HEK293 (cell line): ENCODE measurements around the gene SMARCA2.

Experiments
- CTCF ChIA-PET: fragments of 350-600 bp; formaldehyde crosslinking; extraction: SDS; loops from one replicate; lab custom pipeline; 2021; ENCODE audit warnings: antibody characterized with exemption; lab: Yijun Ruan, JAX
- POLR2A ChIA-PET: fragments of 300-600 bp; formaldehyde crosslinking; extraction: SDS; loops from one replicate; lab custom pipeline; 2020; ENCODE audit warnings: antibody characterized with exemption, inconsistent platforms; lab: Yijun Ruan, JAX
- H3K27ac ChIP-seq: fragments of 200-500 bp; sonication (Bioruptor generic); 2 replicates; pipeline ENCODE4 v1.5.1; 2014; ENCODE audit warnings: low read depth, low read length, control low read depth, inconsistent platforms; ENCODE audit errors: extremely low read depth
- H3K36me3 ChIP-seq, 2 experiments: fragments of 200-500 bp in 1 of 2; sonication (Bioruptor generic) in 1 of 2; 1 replicate in 1 of 2; 2 replicates in 1 of 2; pipeline ENCODE4 v1.5.1; 2014 to 2017; ENCODE audit warnings: inconsistent platforms in 2 of 2, low read length in 2 of 2; ENCODE audit not compliant: control insufficient read depth in 2 of 2, insufficient read depth in 1 of 2
- H3K4me1 ChIP-seq: fragments of 200-500 bp; sonication (Bioruptor generic); 2 replicates; pipeline ENCODE4 v1.5.1; 2014; ENCODE audit warnings: mild to moderate bottlenecking, low read length, inconsistent platforms; ENCODE audit not compliant: control insufficient read depth, insufficient read depth
- H3K4me3 ChIP-seq: 2 replicates; pipeline ENCODE4 v1.5.1; 2011; ENCODE audit warnings: low read depth, mild to moderate bottlenecking, control low read depth, low read length, moderate library complexity
- H3K9me3 ChIP-seq: fragments of 200-500 bp; sonication (Bioruptor generic); 2 replicates; pipeline ENCODE4 v1.5.1; 2014; ENCODE audit warnings: low read depth, low read length, inconsistent platforms; ENCODE audit not compliant: control insufficient read depth, insufficient read depth
- FEZF1 ChIP-seq: fragments of 450-650 bp; formaldehyde crosslinking; IDR thresholded peaks from 2 replicates; pipeline ENCODE4 v1.5.1; 2016; ENCODE audit warnings: missing biosample characterization, missing genetic modification characterization
- IKZF3 ChIP-seq: fragments of 450-650 bp; IDR thresholded peaks from 2 replicates; pipeline ENCODE4 v1.5.0; 2018; ENCODE audit warnings: missing biosample characterization, mild to moderate bottlenecking, missing genetic modification characterization, moderate library complexity
- INSM2 ChIP-seq: fragments of 450-650 bp; formaldehyde crosslinking; IDR thresholded peaks from 2 replicates; pipeline ENCODE4 v1.5.1; 2016; ENCODE audit warnings: missing biosample characterization, missing genetic modification characterization
- SP2 ChIP-seq: fragments of 450-650 bp; formaldehyde crosslinking; IDR thresholded peaks from 2 replicates; pipeline ENCODE4 v1.5.1; 2016; ENCODE audit warnings: missing biosample characterization, missing genetic modification characterization
- ZBTB17 ChIP-seq: fragments of 450-650 bp; formaldehyde crosslinking; IDR thresholded peaks from 2 replicates; pipeline ENCODE4 v1.5.1; 2016; ENCODE audit warnings: missing biosample characterization, missing genetic modification characterization
- ZBTB44 ChIP-seq: fragments of 450-650 bp; IDR thresholded peaks from 2 replicates; pipeline ENCODE4 v1.5.1; 2018; ENCODE audit warnings: missing biosample characterization, mild to moderate bottlenecking, missing genetic modification characterization
- ZNF133 ChIP-seq: fragments of 450-650 bp; formaldehyde crosslinking; IDR thresholded peaks from 2 replicates; pipeline ENCODE4 v1.5.1; 2016; ENCODE audit warnings: missing biosample characterization, missing genetic modification characterization
- ZNF174 ChIP-seq: fragments of 450-650 bp; formaldehyde crosslinking; IDR thresholded peaks from 2 replicates; pipeline ENCODE4 v1.5.0; 2017; ENCODE audit warnings: missing biosample characterization, mild to moderate bottlenecking, missing genetic modification characterization
- ZNF221 ChIP-seq: fragments of 450-650 bp; formaldehyde crosslinking; IDR thresholded peaks from 2 replicates; pipeline ENCODE4 v1.5.1; 2017; ENCODE audit warnings: missing biosample characterization, missing genetic modification characterization, borderline replicate concordance
- ZNF223 ChIP-seq: fragments of 450-650 bp; formaldehyde crosslinking; IDR thresholded peaks from 2 replicates; pipeline ENCODE4 v1.5.1; 2016; ENCODE audit warnings: missing biosample characterization, missing genetic modification characterization
- ZNF302 ChIP-seq: fragments of 450-650 bp; formaldehyde crosslinking; IDR thresholded peaks from 2 replicates; pipeline ENCODE4 v1.5.1; 2016; ENCODE audit warnings: missing biosample characterization, missing genetic modification characterization, low read depth
- ZNF37A ChIP-seq: fragments of 450-650 bp; IDR thresholded peaks from 2 replicates; pipeline ENCODE4 v1.5.1; 2018; ENCODE audit warnings: missing biosample characterization, missing genetic modification characterization
- ZNF394 ChIP-seq: fragments of 450-650 bp; formaldehyde crosslinking; IDR thresholded peaks from 2 replicates; pipeline ENCODE4 v1.5.1; 2016; ENCODE audit warnings: missing biosample characterization, missing genetic modification characterization, mild to moderate bottlenecking, moderate library complexity, borderline replicate concordance
- ZNF449 ChIP-seq: fragments of 450-650 bp; formaldehyde crosslinking; IDR thresholded peaks from 2 replicates; pipeline ENCODE4 v1.5.1; 2017; ENCODE audit warnings: missing biosample characterization, mild to moderate bottlenecking, missing genetic modification characterization, moderate library complexity
- ZNF521 ChIP-seq: fragments of 450-650 bp; formaldehyde crosslinking; IDR thresholded peaks from 2 replicates; pipeline ENCODE4 v1.5.1; 2017; ENCODE audit warnings: missing biosample characterization, mild to moderate bottlenecking, missing genetic modification characterization
- ZNF558 ChIP-seq: fragments of 450-650 bp; formaldehyde crosslinking; IDR thresholded peaks from 2 replicates; pipeline ENCODE4 v1.5.1; 2016; ENCODE audit warnings: missing biosample characterization, missing genetic modification characterization
- ZNF791 ChIP-seq: fragments of 450-650 bp; formaldehyde crosslinking; IDR thresholded peaks from 2 replicates; pipeline ENCODE4 v1.5.1; 2016; ENCODE audit warnings: missing biosample characterization, missing genetic modification characterization
- ZXDB ChIP-seq: fragments of 450-650 bp; formaldehyde crosslinking; IDR thresholded peaks from 2 replicates; pipeline ENCODE4 v1.5.1; 2016; ENCODE audit warnings: missing biosample characterization, missing genetic modification characterization
- TF ChIP-seq, protein P1 (sequence below): fragments of 450-650 bp; formaldehyde crosslinking; IDR thresholded peaks from 2 replicates; pipeline ENCODE4 v1.5.1; 2016; ENCODE audit warnings: missing biosample characterization, missing genetic modification characterization
- TF ChIP-seq, protein P2 (sequence below): fragments of 450-650 bp; formaldehyde crosslinking; IDR thresholded peaks from 2 replicates; pipeline ENCODE4 v1.5.1; 2016; ENCODE audit warnings: missing biosample characterization, missing genetic modification characterization
- TF ChIP-seq, protein P3 (sequence below): fragments of 450-650 bp; formaldehyde crosslinking; IDR thresholded peaks from 2 replicates; pipeline ENCODE4 v1.5.1; 2016; ENCODE audit warnings: missing biosample characterization, missing genetic modification characterization
- TF ChIP-seq, protein P4 (sequence below): fragments of 450-650 bp; formaldehyde crosslinking; IDR thresholded peaks from 2 replicates; pipeline ENCODE4 v1.5.1; 2016; ENCODE audit warnings: missing biosample characterization, missing genetic modification characterization, borderline replicate concordance

SMARCA2 gene

GRCh38 chr9:1969160-1969559, 46.0 kb upstream of the SMARCA2 start:
- no peaks in the 10 kb centered on the region for H3K4me1 ChIP-seq
- TF ChIP-seq ZNF791 (tag by site-specific recombination) (no peak), ZNF221 (tag by site-specific recombination) (no peak), INSM2 (tag by site-specific recombination) (no peak)
- ChIA-PET CTCF (interaction anchor here (0.6 kb wide), 1 partner anchor 159 kb away, joined by 3 read pairs; no protein-coding TSS in a partner anchor), POLR2A (no interaction called here)
- no peak overlapping the region for H3K27ac ChIP-seq
- H3K9me3 ChIP-seq = no peaks in the 10 kb centered on the region
- no peaks in the 10 kb centered on the region for H3K36me3 ChIP-seq
- H3K4me3 ChIP-seq = no peak overlapping the region

- no peaks in the 10 kb centered on the region for H3K4me1 ChIP-seq
- no peak for TF ChIP-seq ZNF223 (tag by site-specific recombination)
- TF ChIP-seq IKZF3 (tag by site-specific recombination) = no peak
- no peak for TF ChIP-seq SP2 (tag by site-specific recombination)
- TF ChIP-seq ZNF302 (tag by site-specific recombination) = no peak
- TF ChIP-seq ZNF133 (tag by site-specific recombination) = no peak
- no peak for TF ChIP-seq ZNF174 (tag by site-specific recombination)
- TF ChIP-seq, protein P1, sequence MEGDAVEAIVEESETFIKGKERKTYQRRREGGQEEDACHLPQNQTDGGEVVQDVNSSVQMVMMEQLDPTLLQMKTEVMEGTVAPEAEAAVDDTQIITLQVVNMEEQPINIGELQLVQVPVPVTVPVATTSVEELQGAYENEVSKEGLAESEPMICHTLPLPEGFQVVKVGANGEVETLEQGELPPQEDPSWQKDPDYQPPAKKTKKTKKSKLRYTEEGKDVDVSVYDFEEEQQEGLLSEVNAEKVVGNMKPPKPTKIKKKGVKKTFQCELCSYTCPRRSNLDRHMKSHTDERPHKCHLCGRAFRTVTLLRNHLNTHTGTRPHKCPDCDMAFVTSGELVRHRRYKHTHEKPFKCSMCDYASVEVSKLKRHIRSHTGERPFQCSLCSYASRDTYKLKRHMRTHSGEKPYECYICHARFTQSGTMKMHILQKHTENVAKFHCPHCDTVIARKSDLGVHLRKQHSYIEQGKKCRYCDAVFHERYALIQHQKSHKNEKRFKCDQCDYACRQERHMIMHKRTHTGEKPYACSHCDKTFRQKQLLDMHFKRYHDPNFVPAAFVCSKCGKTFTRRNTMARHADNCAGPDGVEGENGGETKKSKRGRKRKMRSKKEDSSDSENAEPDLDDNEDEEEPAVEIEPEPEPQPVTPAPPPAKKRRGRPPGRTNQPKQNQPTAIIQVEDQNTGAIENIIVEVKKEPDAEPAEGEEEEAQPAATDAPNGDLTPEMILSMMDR (tag by site-specific recombination) = no peak
- TF ChIP-seq, protein P2, sequence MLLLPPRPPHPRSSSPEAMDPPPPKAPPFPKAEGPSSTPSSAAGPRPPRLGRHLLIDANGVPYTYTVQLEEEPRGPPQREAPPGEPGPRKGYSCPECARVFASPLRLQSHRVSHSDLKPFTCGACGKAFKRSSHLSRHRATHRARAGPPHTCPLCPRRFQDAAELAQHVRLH (tag by site-specific recombination) = no peak
- TF ChIP-seq ZBTB17 (tag by site-specific recombination) = no peak
- no peak for TF ChIP-seq ZNF37A (tag by site-specific recombination)
- TF ChIP-seq FEZF1 (tag by site-specific recombination) = no peak
- TF ChIP-seq, protein P3, sequence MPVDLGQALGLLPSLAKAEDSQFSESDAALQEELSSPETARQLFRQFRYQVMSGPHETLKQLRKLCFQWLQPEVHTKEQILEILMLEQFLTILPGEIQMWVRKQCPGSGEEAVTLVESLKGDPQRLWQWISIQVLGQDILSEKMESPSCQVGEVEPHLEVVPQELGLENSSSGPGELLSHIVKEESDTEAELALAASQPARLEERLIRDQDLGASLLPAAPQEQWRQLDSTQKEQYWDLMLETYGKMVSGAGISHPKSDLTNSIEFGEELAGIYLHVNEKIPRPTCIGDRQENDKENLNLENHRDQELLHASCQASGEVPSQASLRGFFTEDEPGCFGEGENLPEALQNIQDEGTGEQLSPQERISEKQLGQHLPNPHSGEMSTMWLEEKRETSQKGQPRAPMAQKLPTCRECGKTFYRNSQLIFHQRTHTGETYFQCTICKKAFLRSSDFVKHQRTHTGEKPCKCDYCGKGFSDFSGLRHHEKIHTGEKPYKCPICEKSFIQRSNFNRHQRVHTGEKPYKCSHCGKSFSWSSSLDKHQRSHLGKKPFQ (tag by site-specific recombination) = no peak
- TF ChIP-seq ZNF521 = no peak
- no peak for TF ChIP-seq ZNF449
- no peak for TF ChIP-seq ZNF558
- no peak for TF ChIP-seq ZNF394 (tag by site-specific recombination)
- TF ChIP-seq, protein P4, sequence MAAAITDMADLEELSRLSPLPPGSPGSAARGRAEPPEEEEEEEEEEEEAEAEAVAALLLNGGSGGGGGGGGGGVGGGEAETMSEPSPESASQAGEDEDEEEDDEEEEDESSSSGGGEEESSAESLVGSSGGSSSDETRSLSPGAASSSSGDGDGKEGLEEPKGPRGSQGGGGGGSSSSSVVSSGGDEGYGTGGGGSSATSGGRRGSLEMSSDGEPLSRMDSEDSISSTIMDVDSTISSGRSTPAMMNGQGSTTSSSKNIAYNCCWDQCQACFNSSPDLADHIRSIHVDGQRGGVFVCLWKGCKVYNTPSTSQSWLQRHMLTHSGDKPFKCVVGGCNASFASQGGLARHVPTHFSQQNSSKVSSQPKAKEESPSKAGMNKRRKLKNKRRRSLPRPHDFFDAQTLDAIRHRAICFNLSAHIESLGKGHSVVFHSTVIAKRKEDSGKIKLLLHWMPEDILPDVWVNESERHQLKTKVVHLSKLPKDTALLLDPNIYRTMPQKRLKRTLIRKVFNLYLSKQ (tag by site-specific recombination) = no peak
- no peak for TF ChIP-seq ZXDB (tag by site-specific recombination)
- no peak for TF ChIP-seq ZBTB44
- POLR2A ChIA-PET = no interaction called here
- no peak overlapping the region for H3K27ac ChIP-seq
- no peaks in the 10 kb centered on the region for H3K36me3 ChIP-seq
- no peaks in the 10 kb centered on the region for H3K9me3 ChIP-seq
- CTCF ChIA-PET = no interaction called here
- no peak overlapping the region for H3K4me3 ChIP-seq
Measured at GRCh38 chr9:1969898-1970297, 45.2 kb upstream of the SMARCA2 start.
